ENCODE data around the gene NEXMIF.
"Not testable (repeated sequence)": the region's sequence is repeated elsewhere in the genome, so short reads cannot be mapped to it uniquely, and the experiment has no call there.

Gene NEXMIF

GRCh38 chrX:74797338-74797887, 127.8 kb downstream of the NEXMIF start:
- no peak for DNase-seq (ENCODE audit: low read depth in 2 of 2)

GRCh38 chrX:74788545-74789086, 136.6 kb downstream of the NEXMIF start:
- DNase-seq (ENCODE audit: low read depth in 2 of 2): no peak

- DNase-seq (ENCODE audit: low read depth in 2 of 2): no peak
Observed at GRCh38 chrX:74784629-74785028, 140.6 kb downstream of the NEXMIF start.

GRCh38 chrX:74781507-74782034, 143.7 kb downstream of the NEXMIF start:
- no peak for DNase-seq (ENCODE audit: low read depth in 2 of 2)

- DNase-seq (ENCODE audit: low read depth in 2 of 2): no peak
Observed at GRCh38 chrX:74779175-74779574, 146.1 kb downstream of the NEXMIF start.

GRCh38 chrX:74774988-74775387, 150.3 kb downstream of the NEXMIF start:
- DNase-seq (ENCODE audit: low read depth in 2 of 2): no peak

GRCh38 chrX:74736450-74736849, 188.8 kb downstream of the NEXMIF start:
- no peak for DNase-seq (ENCODE audit: low read depth in 2 of 2)

- no peak for DNase-seq (ENCODE audit: low read depth in 2 of 2)
Observed at GRCh38 chrX:74705269-74705668, 220.0 kb downstream of the NEXMIF start.

- not testable (repeated sequence) for DNase-seq (ENCODE audit: low read depth in 2 of 2)
Observed at GRCh38 chrX:74701343-74701742, 223.9 kb downstream of the NEXMIF start.

- no peak for DNase-seq (ENCODE audit: low read depth in 2 of 2)
Observed at GRCh38 chrX:74684466-74684865, 240.8 kb downstream of the NEXMIF start.

Data from stimulated activated CD8-positive, alpha-beta memory T cell treated with anti-CD3 and anti-CD28 coated beads, Interleukin-15, amount 100 ng/mL, for 48 hours (primary cell).